HUES64 (cell line): ENCODE measurements around the gene RNF213. TPM values are rescaled to one million over a fixed set of nuclear protein-coding genes. Genes with fewer than 3 reads are reported as not detected.

Experiments used
- H3K27ac ChIP-seq: 2 replicates; pipeline ENCODE4 v1.7.0; 2013; ENCODE audit warnings: low read depth, low read length, inconsistent platforms
- H3K27me3 ChIP-seq: 2 replicates; pipeline ENCODE4 v1.6.1; 2013; ENCODE audit warnings: mild to moderate bottlenecking, low read length; ENCODE audit not compliant: insufficient read depth
- H3K36me3 ChIP-seq: 2 replicates; pipeline ENCODE4 v1.6.1; 2013; ENCODE audit warnings: mild to moderate bottlenecking, low read length; ENCODE audit not compliant: insufficient read depth
- H3K4me1 ChIP-seq: 2 replicates; pipeline ENCODE4 v1.6.1; 2013; ENCODE audit warnings: mild to moderate bottlenecking, low read length, moderate library complexity; ENCODE audit not compliant: insufficient read depth
- H3K4me3 ChIP-seq: 2 replicates; pipeline ENCODE4 v1.5.1; 2013; ENCODE audit warnings: mild to moderate bottlenecking, low read length, moderate library complexity
- H3K9ac ChIP-seq: 2 replicates; pipeline ENCODE4 v1.6.1; 2013; ENCODE audit warnings: mild to moderate bottlenecking, low read depth, low read length
- H3K9me3 ChIP-seq: 2 replicates; pipeline ENCODE4 v1.6.1; 2013; ENCODE audit warnings: low read depth, low read length; ENCODE audit not compliant: insufficient read depth
- WGBS: fragments of 150-250, 120-280 bp; methylation state at CpG from one replicate; pipeline ENCODE4 v1.1.7; 2013; ENCODE audit warnings: missing lambda C conversion rate; 5-methylcytosine and 5-hydroxymethylcytosine counted together
- polyA plus RNA-seq, 2 experiments: library from polyadenylated mRNA; stranded (reverse); fragments of 50-300 nt; gene quantifications; one replicate each; pipeline ENCODE4 v1.2.3, GENCODE V29; 2013

The RNF213 gene
- 13.8 TPM for polyA plus RNA-seq (2013, experiment 1 of 2)
- polyA plus RNA-seq (2013, experiment 2 of 2) = 20.4 TPM

DNA sequence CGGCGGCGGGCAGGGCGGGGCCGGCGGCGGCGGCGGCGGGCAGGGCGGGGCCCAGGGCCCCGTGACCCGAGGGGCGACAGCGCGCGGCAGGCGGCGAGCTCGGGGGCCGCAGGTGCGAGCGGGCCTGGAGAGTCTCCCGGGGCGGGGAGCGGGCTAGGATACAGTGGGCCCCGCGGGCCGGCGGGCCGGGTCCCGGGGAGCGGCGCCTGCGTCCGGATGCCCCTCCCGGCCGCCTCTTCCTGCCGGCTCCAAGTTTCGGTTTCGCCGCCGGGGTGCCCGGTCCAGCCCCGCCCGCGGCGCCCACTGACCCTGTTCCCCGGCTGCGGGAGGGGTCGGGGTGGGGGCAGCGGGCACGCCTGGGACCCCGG, at the start of gene RNF213:
Gene RNF213 (plus strand): TSS at position 62 of the 368 bp plus-strand sequence. CDS start 2,830 bp downstream, outside the sequence.
- H3K4me3 ChIP-seq = peak within 1 kb of the TSS; percentile 88
- 1% methylated on average over 52 of the region's 54 CpGs for WGBS
- peak within 1 kb of the TSS; percentile 100 for H3K27ac ChIP-seq
- H3K4me1 ChIP-seq = peaks cover 25% of the 10 kb centered on the region; the same call in 1 of the 2 replicates
- no peaks in the 10 kb centered on the region for H3K9me3 ChIP-seq
- no peaks in the 10 kb centered on the region for H3K27me3 ChIP-seq
- peaks cover 6% of the 10 kb centered on the region; the same call in 1 of the 2 replicates for H3K36me3 ChIP-seq
- peak within 1 kb of the TSS; percentile 97 for H3K9ac ChIP-seq

DNA sequence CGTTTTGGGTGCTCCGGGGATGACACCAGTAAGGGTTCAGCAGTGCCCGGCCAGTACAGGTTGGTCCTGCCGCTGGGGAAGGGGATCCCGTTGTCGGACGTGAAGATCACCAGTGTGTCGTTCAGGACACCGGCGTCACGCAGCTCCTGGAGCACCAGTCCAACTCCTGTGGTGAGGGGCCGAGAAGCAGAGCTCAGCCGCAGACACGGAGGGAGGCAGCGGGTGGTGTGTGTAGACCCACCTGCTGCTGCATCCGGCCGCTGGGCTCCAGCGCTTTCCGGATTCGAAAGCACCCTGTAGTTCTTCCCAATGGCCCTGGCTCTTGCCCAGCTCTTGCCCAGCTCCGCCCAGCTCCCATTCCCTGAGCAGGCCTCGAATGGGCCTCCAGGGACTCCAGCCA, 48.5 kb upstream of the RNF213 start:
- H3K9ac ChIP-seq = no peak overlapping the region
- peaks cover 44% of the 10 kb centered on the region for H3K36me3 ChIP-seq
- 96% methylated on average over 22 of the region's 22 CpGs for WGBS
- no peaks in the 10 kb centered on the region for H3K27me3 ChIP-seq
- H3K4me3 ChIP-seq = no peak overlapping the region
- H3K9me3 ChIP-seq = no peaks in the 10 kb centered on the region
- H3K27ac ChIP-seq = no peak overlapping the region
- no peaks in the 10 kb centered on the region for H3K4me1 ChIP-seq

DNA sequence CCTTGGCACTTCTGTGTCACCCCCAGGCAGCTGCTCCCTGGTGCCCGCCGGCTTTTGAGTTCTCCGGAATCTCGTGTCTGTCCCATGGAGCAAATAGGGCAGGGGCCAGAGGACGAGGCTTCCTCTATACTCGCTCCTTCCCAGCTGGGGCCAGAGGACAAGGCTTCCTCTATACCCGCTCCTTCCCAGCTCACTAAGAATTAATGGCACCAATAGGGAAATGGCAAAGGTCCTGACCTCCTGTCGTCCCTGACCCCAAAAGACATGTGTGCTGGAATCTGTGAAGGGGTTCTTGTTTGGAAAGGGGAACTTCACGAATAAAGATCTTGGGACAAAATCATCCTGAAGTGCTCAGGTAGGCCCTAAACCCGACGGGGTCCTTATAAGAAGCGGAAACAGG, 48.1 kb upstream of the RNF213 start:
- Histone ChIP-seq H3K4me3 (no peak overlapping the region), H3K9me3 (no peaks in the 10 kb centered on the region), H3K9ac (no peak overlapping the region), H3K36me3 (peaks cover 44% of the 10 kb centered on the region), H3K27me3 (no peaks in the 10 kb centered on the region), H3K27ac (no peak overlapping the region), H3K4me1 (no peaks in the 10 kb centered on the region)
- WGBS = 95% methylated on average over 12 of the region's 12 CpGs

DNA sequence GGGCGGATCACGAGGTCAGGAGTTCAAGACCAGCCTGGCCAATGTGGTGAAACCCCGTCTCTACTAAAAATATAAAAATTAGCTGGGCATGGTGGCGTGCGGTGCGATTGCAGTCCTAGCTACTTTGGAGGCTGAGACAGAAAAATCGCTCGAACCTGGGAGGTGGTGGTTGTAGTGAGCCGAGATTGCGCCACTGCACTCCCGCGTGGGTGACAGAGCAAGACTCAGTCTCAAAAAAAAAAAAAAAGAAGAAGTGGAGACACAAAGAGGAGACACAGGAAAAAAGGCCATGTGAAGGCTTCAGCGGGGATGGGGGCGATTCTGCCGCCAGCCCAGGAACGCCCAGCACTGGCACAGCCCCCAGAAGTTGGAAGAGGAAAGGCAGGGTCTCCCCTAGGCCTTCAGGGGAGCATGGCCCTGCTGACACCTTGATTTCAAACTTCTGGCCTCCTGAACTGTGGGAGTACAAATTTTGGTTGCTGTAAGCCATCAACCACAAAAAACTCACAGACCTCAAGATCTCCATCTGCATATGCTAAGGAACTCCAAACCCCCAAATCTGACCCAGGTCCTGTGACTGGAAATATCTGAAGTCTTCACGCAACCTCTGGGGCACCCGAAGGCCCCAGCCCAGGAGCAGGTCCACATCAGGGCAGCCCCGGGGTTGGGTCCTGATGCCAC, 47.5 kb upstream of the RNF213 start:
- Histone ChIP-seq H3K9me3 (no peaks in the 10 kb centered on the region), H3K36me3 (peaks cover 44% of the 10 kb centered on the region), H3K4me1 (no peaks in the 10 kb centered on the region), H3K27me3 (no peaks in the 10 kb centered on the region), H3K27ac (no peak overlapping the region), H3K9ac (no peak overlapping the region), H3K4me3 (no peak overlapping the region)
- WGBS = 95% methylated on average over 19 of the region's 19 CpGs

DNA sequence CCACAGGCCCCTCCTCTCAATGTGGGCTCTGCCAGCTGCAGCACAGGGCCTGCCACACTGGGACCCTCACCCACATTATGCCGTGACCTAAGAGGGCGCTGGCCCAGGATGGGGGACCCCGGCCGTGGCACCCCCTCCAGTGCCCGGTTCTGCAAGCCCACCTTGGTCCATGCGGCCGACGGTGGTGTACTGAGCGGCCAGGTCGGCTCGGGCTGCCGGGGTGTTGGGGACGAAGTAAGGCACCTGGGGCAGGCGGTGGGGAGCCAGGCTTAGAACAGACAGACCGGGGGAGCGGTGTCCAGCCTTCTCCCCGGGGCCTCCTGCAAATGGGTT, 47.0 kb upstream of the RNF213 start:
- no peaks in the 10 kb centered on the region for H3K4me1 ChIP-seq
- H3K27me3 ChIP-seq = no peaks in the 10 kb centered on the region
- WGBS = 95% methylated on average over 17 of the region's 17 CpGs
- peaks cover 41% of the 10 kb centered on the region for H3K36me3 ChIP-seq
- H3K9me3 ChIP-seq = no peaks in the 10 kb centered on the region
- H3K27ac ChIP-seq = no peak overlapping the region
- no peak overlapping the region for H3K4me3 ChIP-seq
- no peak overlapping the region for H3K9ac ChIP-seq

DNA sequence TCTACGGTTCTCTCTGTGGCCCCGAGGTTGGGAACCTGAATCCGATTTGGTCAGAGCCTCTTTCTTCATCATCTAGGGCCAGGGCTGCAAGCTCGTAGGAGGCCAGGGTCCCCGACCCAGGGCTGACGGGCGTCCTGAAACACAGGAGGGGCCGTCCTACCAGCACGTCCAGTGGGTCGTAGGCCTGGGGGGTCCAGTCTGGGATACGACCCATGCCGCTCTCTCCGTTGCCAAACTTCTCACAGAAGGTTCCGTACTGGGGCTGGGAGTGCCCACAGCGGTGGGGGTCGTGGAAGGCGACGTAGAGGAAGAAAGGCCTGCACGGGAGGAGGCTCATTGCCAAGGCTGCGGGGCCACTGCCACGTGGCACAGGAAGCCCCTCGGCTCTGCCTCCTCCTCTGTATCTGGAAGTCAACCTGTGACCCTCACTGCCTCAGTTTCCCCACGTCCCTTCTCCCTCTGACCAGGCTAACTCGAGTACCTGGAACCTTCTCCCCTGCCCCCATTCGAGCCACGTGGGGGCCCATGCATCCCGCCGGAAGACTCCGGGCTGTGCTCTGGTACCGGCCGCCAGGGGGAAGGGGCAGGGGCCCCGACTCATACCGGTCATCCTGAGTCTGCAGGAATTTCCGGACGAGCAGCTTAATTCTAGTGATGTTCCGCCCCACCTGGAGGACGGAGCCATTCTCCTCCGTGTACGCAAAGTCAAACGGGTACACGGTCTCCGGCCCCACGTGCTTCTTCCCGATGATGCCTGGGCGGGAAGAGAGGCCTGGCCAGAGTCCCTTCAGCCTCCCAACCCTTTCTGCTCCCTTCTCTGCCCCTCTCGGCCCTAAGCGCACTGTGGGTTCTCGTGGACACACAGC, 46.4 kb upstream of the RNF213 start:
- 95% methylated on average over 48 of the region's 48 CpGs for WGBS
- H3K36me3 ChIP-seq = peaks cover 39% of the 10 kb centered on the region

DNA sequence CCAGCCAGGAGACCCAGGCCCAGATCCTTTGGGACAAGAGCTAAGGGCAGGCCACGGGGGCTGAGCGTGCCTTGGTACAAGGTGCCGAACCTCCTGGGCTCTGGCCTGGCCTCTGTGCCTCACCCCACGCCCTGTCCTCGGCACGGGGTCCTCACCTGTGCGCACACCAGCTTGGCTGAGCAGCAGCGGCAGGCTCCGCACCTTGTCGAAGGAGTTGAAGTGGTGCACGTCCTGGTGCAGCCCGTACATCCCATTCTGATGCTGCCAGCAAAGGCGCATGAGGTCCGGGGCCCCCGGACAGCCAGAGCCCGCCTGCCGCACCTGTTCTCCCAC, 45.8 kb upstream of the RNF213 start:
- Histone ChIP-seq H3K36me3 (peaks cover 33% of the 10 kb centered on the region), H3K9me3 (no peaks in the 10 kb centered on the region), H3K4me3 (no peak overlapping the region), H3K27ac (no peak overlapping the region), H3K9ac (no peak overlapping the region), H3K27me3 (no peaks in the 10 kb centered on the region), H3K4me1 (no peaks in the 10 kb centered on the region)
- 94% methylated on average over 17 of the region's 17 CpGs for WGBS

More for the DNA sequence above, 46.4 kb upstream of the RNF213 start:
- Histone ChIP-seq H3K9me3 (no peaks in the 10 kb centered on the region), H3K27ac (no peak overlapping the region), H3K4me1 (no peaks in the 10 kb centered on the region), H3K4me3 (no peak overlapping the region), H3K9ac (no peak overlapping the region), H3K27me3 (no peaks in the 10 kb centered on the region)

DNA sequence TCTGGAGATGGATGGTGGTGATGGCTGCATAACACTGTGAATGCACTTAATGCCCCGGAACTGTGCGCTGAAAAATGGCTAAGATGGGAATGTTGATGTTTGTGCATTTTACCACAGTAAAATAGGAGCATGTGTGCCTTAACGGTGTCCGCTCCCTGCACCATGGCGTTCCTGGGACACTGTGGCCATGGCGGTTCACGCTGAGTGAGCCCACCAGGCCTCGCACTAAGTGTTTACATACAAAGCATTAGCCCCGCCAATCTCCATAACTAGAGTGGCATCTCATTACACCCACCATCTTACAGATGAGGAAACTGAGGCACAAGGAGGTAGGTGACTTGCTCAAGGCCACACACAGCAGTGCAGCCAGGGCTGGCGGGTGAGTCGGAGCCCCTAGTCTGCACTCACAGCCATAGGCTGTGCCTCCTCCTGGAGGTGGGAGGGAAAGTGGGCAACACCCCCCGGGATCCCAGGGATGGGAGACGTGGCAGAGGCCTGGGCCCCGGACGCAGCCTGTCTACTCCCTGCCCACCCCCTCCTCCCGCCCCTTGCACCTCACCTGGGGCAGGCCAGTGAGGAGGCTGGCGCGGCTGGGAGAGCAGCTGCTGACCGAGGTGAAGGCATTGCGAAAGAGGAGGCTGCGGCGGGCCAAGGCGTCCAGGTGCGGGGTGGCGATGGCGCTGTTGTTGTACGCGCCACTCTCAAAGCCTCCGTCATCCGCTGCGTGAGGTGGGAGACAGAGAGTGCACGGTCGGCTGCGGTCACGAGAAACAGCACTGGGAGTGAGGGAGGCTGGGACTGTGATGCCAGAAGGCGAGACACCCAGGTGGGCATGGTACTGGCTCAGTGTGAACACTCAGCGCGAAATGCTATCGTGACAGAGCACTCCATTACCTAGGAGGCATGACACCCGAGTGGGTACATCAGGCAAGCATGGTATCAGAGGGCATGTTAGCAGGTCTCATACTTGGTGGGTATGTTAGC, 43.9 kb upstream of the RNF213 start:
- Histone ChIP-seq H3K27me3 (no peaks in the 10 kb centered on the region), H3K36me3 (peaks cover 14% of the 10 kb centered on the region), H3K4me3 (no peak overlapping the region), H3K27ac (no peak overlapping the region), H3K9me3 (no peaks in the 10 kb centered on the region), H3K4me1 (no peaks in the 10 kb centered on the region), H3K9ac (no peak overlapping the region)
- 94% methylated on average over 40 of the region's 40 CpGs for WGBS

DNA sequence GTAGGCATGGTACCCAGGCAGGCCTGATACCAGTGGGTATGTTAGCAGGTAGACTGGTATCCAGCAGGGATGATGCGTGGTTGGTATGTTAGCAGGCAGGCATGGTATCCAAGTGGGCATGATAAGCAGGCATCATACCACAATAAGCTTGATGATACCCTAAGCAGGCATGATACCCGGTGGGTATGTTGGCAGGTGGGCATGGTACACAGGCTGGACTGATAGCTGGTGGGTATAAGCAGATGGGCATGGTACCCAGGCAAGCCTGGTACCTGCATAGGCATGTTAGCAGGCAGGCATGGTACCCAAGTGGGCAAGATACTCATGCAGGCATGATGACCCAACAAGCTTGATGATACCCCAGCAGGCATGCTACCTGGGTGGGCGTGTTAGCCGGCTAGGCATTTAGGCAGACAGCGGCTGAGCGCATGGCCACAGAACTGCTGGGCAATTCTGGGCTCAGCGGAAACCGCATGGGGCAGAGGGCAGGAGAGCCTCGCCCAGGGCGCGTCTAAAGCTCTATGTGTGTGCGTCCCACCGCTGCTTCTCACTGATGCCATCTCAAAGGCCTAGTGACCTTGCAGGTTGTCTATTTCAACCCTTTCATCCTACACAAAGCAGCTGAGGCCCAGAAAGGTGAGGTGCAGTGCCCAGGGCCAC, 42.8 kb upstream of the RNF213 start:
- no peaks in the 10 kb centered on the region for H3K9me3 ChIP-seq
- no peak overlapping the region for H3K27ac ChIP-seq
- no peak overlapping the region for H3K4me3 ChIP-seq
- 96% methylated on average over 13 of the region's 13 CpGs for WGBS
- H3K4me1 ChIP-seq = no peaks in the 10 kb centered on the region
- peaks cover 10% of the 10 kb centered on the region; the same call in 1 of the 2 replicates for H3K36me3 ChIP-seq
- no peaks in the 10 kb centered on the region for H3K27me3 ChIP-seq
- no peak overlapping the region for H3K9ac ChIP-seq

DNA sequence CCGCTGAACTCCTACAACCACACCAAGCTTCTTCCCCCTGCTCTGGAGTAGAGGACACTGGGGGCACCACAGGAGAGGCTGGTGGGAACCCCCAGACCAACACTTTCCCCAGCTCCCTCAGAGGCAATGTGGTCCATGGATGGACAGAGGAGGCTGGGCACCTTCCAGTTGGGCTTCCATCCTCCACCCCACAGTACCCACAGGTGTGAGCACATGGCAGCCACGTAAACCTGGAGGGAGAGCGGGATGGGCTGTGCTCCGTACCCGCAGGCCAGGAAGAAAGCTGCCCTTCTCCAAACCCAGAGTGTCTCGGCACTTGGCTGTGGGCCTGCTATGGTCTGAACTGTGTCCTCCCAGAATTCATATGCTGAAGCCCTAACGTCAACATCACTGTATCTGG, 42.3 kb upstream of the RNF213 start:
- no peaks in the 10 kb centered on the region for H3K27me3 ChIP-seq
- peaks cover 10% of the 10 kb centered on the region; the same call in 1 of the 2 replicates for H3K36me3 ChIP-seq
- H3K4me1 ChIP-seq = no peaks in the 10 kb centered on the region
- H3K27ac ChIP-seq = no peak overlapping the region
- H3K9me3 ChIP-seq = no peaks in the 10 kb centered on the region
- no peak overlapping the region for H3K9ac ChIP-seq
- H3K4me3 ChIP-seq = no peak overlapping the region
- WGBS = 89% methylated on average over 7 of the region's 7 CpGs
